ENCODE measurements around the gene ARSB.

- TF ChIP-seq JUND (IDR thresholded peaks at IDR 0.05; ENCODE audit: borderline replicate concordance, low read depth, low read length) (no peak), JUND (tag; IDR thresholded peaks at IDR 0.05; ENCODE audit: borderline replicate concordance, low read depth, low read length) (no peak), MAX (CRISPR knock-in tag; IDR thresholded peaks at IDR 0.05) (no peak), ETS1 (conservative IDR thresholded peaks at IDR 0.05; ENCODE audit: control insufficient read depth, low read depth, low read length) (no peak), SIRT6 (IDR thresholded peaks at IDR 0.05; ENCODE audit: low read depth, low read length) (no peak), POLR2A (conservative IDR thresholded peaks at IDR 0.05) (no peak), ZFP36 (IDR thresholded peaks at IDR 0.05; ENCODE audit: low read depth, low read length, partially characterized antibody) (no peak), POLR2AphosphoS5 (IDR thresholded peaks at IDR 0.05; ENCODE audit: control insufficient read depth, insufficient read depth, low read depth, low read length) (no peak), SIN3A (IDR thresholded peaks at IDR 0.05; ENCODE audit: borderline replicate concordance in 2 of 2, control insufficient read depth in 1 of 2, low read depth in 2 of 2, low read length in 2 of 2) (no peak), CHD7 (IDR thresholded peaks at IDR 0.05; ENCODE audit: low read depth, low read length) (no peak)
Observed at GRCh38 chr5:78929833-78930232, 55.3 kb downstream of the ARSB start.

Data from K562 (cell line).